SK-N-MC (cell line): Measurements from ENCODE around the gene CDH4.

ENCODE experiments used
- DNase-seq: peaks from one replicate; pipeline ENCODE4 v3.0.0-alpha.2; 2011; ENCODE audit warnings: low read depth, low spot score
- H3K27ac ChIP-seq: fragments of 200-600 bp; sonication (generic); 2 replicates; pipeline ENCODE4 v1.5.1; 2016; ENCODE audit warnings: mixed run types
- H3K36me3 ChIP-seq: fragments of 200-600 bp; sonication (generic); 2 replicates; pipeline ENCODE4 v1.6.1; 2017; ENCODE audit warnings: antibody characterized with exemption, low read length, mixed read lengths; ENCODE audit not compliant: insufficient read depth
- H3K4me3 ChIP-seq: fragments of 200-600 bp; sonication (generic); 2 replicates; pipeline ENCODE4 v1.5.1; 2016
- H3K9ac ChIP-seq: fragments of 200-600 bp; sonication (generic); 2 replicates; pipeline ENCODE4 v1.8.0; 2017; ENCODE audit warnings: mixed run types, mixed read lengths; ENCODE audit not compliant: insufficient read length
- H3K9me3 ChIP-seq: fragments of 200-600 bp; sonication (generic); 2 replicates; pipeline ENCODE4 v1.6.1; 2017; ENCODE audit warnings: low read depth, mild to moderate bottlenecking, antibody characterized with exemption, low read length, moderate library complexity, mixed read lengths
- EZH2 ChIP-seq: fragments of 200-600 bp; sonication (generic); IDR thresholded peaks from one replicate; pipeline ENCODE4 v1.6.1; 2017; ENCODE audit warnings: antibody characterized with exemption
- FOXP2 ChIP-seq: optimal IDR thresholded peaks from 2 replicates; pipeline ENCODE3; 2011; ENCODE audit warnings: mild to moderate bottlenecking, moderate library complexity; ENCODE audit not compliant: insufficient read depth; ENCODE audit errors: extremely low read length, control extremely low read depth
- POLR2AphosphoS5 ChIP-seq: IDR thresholded peaks from 2 replicates; pipeline ENCODE4 v1.6.1; 2012; ENCODE audit warnings: mild to moderate bottlenecking, low read depth, low read length, borderline replicate concordance

The CDH4 gene

DNA sequence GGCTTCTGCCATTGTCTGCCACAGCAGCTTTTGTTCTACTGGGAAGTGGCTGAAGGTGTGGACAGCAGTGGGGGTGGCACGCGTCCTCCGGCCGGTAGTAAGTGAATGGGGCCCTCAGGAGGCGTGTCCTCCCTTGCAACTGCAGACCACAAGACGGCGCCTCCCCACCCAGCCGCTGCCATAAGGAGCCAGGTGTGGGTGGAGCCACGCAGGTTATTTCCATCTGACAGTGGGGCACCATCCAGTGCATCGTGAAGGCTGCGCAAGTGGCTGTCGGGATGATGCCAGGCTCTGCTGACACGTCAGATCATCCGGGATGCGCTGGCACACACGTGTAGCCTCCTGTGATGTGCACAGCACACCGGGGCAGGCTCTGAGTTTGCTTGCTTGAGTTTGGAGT lies 379.7 kb downstream of the CDH4 start:
- no peak overlapping the region for H3K9ac ChIP-seq
- no peak overlapping the region for H3K4me3 ChIP-seq
- H3K9me3 ChIP-seq: no peaks in the 10 kb centered on the region
- TF ChIP-seq POLR2AphosphoS5: no peak
- no peak for TF ChIP-seq EZH2
- TF ChIP-seq FOXP2: no peak
- H3K27ac ChIP-seq: no peak overlapping the region
- no peaks in the 10 kb centered on the region for H3K36me3 ChIP-seq
- DNase-seq: no peak

GRCh38 chr20:61633004-61633403 lies 380.9 kb downstream of the CDH4 start:
- no peak overlapping the region for H3K4me3 ChIP-seq
- TF ChIP-seq POLR2AphosphoS5: no peak
- TF ChIP-seq EZH2: no peak
- TF ChIP-seq FOXP2: no peak
- H3K9me3 ChIP-seq: no peaks in the 10 kb centered on the region
- DNase-seq: no peak
- no peak overlapping the region for H3K27ac ChIP-seq
- H3K36me3 ChIP-seq: no peaks in the 10 kb centered on the region
- H3K9ac ChIP-seq: no peak overlapping the region

DNA sequence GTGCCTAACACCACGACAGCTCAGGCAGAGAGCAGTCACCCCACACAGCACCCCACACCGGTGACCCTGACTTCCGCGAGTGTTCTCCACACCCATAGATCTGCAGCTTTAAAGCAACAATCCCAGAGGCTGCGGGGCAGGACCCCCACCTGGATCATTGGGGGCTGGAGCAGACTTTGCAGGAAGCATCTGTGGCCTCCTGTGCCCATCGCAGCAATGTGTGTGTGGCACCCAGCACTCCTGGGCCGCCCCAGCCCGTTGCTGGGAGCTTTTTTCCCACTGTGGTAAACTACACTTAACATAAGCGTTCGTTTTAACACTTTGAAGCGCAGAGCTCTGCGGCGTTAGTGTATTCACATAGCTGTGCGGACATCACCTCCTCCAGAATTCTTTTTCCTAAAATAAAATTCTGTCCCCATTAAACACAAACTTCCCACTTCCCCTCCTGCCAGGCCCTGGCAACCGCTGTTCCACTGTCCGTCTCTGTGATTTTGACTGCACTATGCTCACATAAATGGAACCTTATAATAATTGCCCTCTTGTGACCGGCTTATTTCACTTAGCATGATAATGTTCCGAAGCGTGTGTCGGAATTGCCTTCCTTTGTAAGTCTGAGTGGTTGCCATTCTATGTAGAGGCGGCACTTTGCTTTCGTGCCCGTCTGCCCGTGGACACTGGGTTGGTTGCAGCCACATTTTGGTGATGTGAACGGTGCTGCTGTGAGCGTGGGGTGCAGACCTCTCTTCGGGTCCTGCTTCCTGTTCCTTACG lies 382.5 kb downstream of the CDH4 start:
- H3K27ac ChIP-seq: no peak overlapping the region
- no peak overlapping the region for H3K4me3 ChIP-seq
- no peaks in the 10 kb centered on the region for H3K9me3 ChIP-seq
- DNase-seq: no peak
- no peaks in the 10 kb centered on the region for H3K36me3 ChIP-seq
- H3K9ac ChIP-seq: no peak overlapping the region
- TF ChIP-seq FOXP2 (no peak), EZH2 (no peak), POLR2AphosphoS5 (no peak)

GRCh38 chr20:61635721-61636455 lies 383.8 kb downstream of the CDH4 start:
- no peaks in the 10 kb centered on the region for H3K9me3 ChIP-seq
- no peak overlapping the region for H3K9ac ChIP-seq
- H3K27ac ChIP-seq: no peak overlapping the region
- no peaks in the 10 kb centered on the region for H3K36me3 ChIP-seq
- H3K4me3 ChIP-seq: no peak overlapping the region
- no peak for DNase-seq
- TF ChIP-seq FOXP2: no peak

DNA sequence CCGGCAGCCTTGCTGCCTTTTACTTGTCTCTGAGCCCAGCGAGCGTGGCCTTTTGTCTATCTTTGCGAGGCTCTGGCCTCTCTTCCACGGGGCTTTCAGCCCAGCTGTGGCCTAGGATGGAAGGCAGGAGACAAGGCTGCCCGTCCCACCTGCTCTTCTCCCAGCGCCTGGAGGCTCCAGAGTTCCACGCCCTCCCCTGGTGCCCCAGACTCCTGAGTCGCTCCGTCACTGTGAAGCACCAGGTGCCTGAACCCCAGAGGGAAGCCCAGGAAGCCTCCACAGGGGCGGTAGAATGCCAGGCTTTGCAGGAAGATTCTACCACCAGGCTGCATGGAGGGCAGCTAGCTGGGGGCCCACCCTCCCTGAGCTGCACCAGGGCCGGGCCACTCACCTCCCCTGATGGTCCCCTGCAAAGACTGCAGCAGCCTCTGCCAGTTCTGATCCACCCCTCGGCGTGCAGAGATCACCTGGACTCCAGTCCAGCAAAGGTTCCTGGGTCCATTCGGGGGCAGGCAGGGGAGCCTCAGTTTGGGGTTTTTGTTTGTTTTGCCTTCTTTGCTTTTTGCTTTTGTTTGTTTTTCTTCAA lies 384.6 kb downstream of the CDH4 start:
- DNase-seq: no peak
- H3K4me3 ChIP-seq: no peak overlapping the region
- no peak overlapping the region for H3K27ac ChIP-seq
- TF ChIP-seq FOXP2: no peak
- TF ChIP-seq EZH2: no peak
- no peak for TF ChIP-seq POLR2AphosphoS5
- no peaks in the 10 kb centered on the region for H3K36me3 ChIP-seq
- no peak overlapping the region for H3K9ac ChIP-seq
- H3K9me3 ChIP-seq: no peaks in the 10 kb centered on the region

GRCh38 chr20:61638802-61639585 lies 386.9 kb downstream of the CDH4 start:
- DNase-seq: no peak
- H3K4me3 ChIP-seq: no peak overlapping the region
- H3K9ac ChIP-seq: no peak overlapping the region
- H3K36me3 ChIP-seq: no peaks in the 10 kb centered on the region
- no peak for TF ChIP-seq POLR2AphosphoS5
- no peak for TF ChIP-seq EZH2
- no peak for TF ChIP-seq FOXP2
- H3K27ac ChIP-seq: no peak overlapping the region
- H3K9me3 ChIP-seq: no peaks in the 10 kb centered on the region

GRCh38 chr20:61640131-61640870 lies 388.2 kb downstream of the CDH4 start:
- Histone ChIP-seq H3K27ac (no peak overlapping the region), H3K9me3 (no peaks in the 10 kb centered on the region), H3K4me3 (no peak overlapping the region), H3K9ac (no peak overlapping the region), H3K36me3 (no peaks in the 10 kb centered on the region)
- no peak for DNase-seq
- TF ChIP-seq POLR2AphosphoS5 (no peak), EZH2 (no peak), FOXP2 (no peak)
